Measurements from ENCODE around the gene CPNE2.

DNA sequence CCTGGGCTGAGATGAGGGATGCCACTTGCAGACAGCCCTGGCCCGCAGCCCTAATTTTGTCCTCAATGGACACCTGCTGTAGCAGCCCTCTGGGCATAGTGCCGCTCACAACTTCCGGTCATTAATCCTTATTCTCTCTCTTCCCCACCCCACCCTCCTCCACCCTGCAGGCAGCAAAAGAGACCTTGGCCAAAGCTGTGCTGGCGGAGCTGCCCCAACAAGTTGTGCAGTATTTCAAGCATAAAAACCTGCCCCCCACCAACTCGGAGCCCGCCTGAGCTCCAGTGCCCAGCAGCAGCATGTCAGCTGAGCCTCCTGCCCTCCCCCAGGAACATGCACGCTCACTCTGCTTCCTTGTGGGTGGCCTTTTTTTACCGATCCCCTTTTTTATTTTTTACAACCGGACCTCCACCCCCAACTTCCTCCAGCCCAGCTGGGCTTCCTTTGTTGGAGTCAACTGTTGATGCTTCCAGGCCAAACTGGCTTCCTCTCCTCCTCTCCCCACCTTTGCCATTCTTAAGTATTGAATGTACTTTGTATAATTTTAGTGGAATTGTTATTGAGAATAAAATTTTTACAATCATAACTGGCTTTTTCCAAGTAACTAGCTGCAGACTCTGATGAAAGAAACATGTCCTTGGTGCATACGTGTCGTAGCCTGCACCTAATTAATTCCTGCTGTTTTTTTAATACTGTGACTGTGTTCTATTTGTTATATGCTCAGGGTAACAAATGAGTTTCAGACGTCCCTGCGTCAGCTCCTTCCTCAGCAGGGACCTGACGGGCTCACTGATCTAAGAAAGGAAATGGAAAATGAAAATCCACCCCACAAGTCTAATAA, 55.2 kb downstream of the CPNE2 start:
- TF ChIP-seq, protein P1, sequence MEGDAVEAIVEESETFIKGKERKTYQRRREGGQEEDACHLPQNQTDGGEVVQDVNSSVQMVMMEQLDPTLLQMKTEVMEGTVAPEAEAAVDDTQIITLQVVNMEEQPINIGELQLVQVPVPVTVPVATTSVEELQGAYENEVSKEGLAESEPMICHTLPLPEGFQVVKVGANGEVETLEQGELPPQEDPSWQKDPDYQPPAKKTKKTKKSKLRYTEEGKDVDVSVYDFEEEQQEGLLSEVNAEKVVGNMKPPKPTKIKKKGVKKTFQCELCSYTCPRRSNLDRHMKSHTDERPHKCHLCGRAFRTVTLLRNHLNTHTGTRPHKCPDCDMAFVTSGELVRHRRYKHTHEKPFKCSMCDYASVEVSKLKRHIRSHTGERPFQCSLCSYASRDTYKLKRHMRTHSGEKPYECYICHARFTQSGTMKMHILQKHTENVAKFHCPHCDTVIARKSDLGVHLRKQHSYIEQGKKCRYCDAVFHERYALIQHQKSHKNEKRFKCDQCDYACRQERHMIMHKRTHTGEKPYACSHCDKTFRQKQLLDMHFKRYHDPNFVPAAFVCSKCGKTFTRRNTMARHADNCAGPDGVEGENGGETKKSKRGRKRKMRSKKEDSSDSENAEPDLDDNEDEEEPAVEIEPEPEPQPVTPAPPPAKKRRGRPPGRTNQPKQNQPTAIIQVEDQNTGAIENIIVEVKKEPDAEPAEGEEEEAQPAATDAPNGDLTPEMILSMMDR (IDR thresholded peaks at IDR 0.05) = no peak
- TF ChIP-seq EP300 (IDR thresholded peaks at IDR 0.05) = no peak
- no peak for TF ChIP-seq POLR2AphosphoS5 (IDR thresholded peaks at IDR 0.05)
- TF ChIP-seq POLR2A (IDR thresholded peaks at IDR 0.05) = no peak
